NCI-H524 (cell line): ENCODE measurements around the gene DNAJB12.
"Not testable (repeated sequence)": the region's sequence is repeated elsewhere in the genome, so short reads cannot be mapped to it uniquely, and the experiment has no call there.

ENCODE experiments used
- DNase-seq, 2 experiments: peaks; one replicate each; lab custom pipeline; 2025; lab: John Stamatoyannopoulos, UW

DNAJB12 gene

DNA sequence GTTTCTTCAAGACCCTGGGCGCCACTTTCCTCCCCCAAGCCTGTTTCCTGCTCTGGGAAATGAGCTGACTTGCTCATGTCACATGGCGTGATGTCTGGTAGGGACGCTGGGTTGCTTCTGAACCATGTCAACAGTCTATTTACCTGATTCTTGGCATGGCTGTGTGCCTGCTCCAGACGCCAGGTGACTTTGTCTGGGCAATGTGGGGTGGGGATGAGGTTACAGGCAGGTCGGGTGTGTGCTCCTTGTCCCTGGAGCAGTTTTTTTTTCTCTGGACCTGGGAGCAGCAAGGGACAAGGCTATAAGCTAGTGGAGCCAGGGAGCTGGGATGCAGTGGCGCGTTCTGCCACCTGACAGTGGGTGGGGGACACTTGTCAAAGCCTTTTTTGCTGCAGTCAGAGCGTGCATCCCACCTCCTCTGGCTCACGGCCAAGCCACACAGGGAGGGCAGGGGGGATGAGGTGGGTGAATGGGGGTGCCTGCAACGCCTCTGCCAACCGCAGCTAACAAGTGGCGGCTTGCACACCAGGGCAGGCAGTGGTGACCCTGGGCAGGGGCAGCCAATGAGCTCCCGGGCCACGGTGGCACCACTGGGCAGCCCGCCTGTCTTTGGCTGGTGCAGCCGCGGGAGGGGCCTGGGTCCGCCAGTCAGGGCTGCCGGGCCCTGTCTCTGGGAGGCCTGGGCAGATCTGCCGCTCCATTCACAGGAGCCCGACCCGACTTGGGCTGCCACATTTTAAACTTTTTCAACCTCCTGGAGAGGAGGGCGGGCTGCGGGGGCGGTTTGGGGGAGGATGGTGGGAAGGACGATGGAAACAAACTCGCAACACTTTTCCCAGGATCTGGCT, 22.9 kb downstream of the DNAJB12 start:
- peak; percentile 79 to 93 for DNase-seq

DNA sequence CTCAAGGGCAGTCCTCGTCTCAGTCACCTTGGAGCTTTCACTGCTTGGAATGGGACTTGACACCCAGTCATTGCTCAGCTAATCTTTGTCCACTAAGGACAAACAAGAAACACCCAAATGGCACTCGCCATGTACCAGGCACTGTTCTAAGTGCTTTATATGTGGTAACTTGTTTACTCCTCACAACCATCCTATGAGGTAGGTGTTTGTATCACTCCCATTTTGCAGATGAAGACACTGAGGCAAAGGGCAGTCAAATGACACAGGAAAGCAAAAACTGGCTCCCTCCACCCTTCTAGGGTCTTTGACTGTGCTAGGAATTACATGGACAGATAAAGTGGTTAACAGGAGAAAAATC, 24.7 kb downstream of the DNAJB12 start:
- no peak for DNase-seq

DNA sequence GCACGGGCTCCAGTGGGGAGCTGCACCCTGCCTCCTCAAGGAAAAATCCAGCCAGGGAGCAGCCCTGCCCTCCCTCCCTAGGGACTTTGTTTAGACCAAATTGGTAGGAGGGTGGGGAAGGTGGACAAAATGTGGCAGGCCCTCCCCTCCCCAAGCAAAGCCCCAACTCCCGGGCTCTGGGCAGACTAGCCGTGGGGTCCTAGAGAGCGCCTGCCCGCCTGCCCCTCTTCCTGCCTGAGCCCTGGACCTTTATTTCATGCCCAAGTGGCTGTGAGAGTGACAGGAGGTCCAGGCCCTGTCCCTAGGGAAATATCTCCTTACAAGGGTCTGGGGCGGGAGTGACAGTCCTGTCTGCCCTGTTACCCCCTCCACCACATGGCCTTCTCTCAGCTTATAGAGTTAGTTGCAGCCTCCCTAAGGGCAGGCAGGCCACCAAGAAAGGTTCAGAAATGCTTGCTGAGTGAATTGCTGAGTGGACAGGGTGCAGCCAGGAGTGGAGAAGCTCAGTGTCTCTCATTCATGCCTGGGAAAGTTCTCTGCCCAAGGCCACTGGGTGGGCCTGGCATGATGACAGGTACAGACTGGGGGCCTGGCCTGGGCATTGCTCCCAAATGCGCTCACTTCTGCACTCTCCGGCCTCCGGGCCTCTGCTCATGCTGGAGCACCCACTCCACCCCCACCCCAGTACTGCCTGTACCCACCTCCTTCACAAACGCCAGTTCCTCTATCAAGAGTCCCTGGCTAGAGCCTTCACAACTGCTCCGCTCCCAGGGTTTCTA, 25.2 kb downstream of the DNAJB12 start:
- peak; percentile 59 to 82 for DNase-seq

DNA sequence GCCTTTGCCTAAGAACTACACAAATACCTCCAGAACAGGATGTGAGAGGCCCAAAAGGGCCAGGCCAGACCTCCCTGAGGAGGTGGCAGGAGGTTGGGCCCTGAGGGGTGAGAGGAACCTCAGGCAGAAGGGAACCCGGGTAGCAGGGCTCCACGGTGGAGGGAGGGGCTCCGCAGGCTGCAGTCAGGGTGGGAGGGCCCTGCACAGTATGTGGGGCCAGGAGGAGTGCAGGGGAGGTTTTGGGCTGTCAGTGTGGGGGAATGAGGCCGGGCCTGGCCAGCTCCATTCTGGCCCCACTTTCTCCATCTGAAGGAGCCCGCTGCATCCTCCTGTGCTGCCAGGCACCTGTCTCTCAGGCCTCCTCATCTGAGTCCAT, 25.9 kb downstream of the DNAJB12 start:
- no peak for DNase-seq

DNA sequence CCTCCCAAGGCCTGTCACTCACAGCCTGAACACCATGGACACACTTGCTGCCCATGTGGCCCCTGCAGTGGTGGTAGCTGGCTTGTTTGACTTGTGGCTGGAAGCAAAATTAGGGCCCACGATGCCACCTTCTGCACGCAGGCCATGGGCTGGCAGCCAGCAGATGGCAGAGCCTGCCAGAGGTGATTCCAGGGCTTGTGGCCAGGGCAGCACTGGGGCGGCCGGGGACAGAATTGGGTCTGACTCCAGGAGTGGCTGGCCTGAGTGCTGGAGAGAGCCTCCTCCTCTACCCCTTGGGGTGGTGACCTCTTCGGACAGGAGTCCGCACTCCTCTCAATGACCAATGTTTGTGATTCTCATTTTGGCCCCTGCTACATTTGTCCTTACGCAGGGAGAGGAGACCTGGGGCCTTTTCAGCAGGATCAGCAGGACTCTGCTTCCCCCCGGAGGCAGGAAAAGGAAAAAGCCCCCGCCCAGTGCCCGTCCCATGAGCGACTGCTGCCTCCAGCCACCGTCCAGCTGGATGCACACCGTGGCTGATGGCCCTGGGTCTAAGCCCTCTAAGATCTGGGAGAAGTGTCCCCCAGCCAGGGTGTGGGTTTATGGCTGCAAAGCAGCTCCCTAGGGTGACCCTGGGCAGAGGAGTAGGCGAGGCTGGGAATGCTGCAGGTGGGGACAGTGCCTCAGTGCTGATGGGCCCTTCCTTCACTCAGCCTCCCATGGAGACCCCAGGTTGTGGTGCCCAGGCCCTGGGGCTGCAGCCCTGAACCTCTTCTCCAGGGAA, 26.5 kb downstream of the DNAJB12 start:
- DNase-seq = peak; percentile 20 to 61

DNA sequence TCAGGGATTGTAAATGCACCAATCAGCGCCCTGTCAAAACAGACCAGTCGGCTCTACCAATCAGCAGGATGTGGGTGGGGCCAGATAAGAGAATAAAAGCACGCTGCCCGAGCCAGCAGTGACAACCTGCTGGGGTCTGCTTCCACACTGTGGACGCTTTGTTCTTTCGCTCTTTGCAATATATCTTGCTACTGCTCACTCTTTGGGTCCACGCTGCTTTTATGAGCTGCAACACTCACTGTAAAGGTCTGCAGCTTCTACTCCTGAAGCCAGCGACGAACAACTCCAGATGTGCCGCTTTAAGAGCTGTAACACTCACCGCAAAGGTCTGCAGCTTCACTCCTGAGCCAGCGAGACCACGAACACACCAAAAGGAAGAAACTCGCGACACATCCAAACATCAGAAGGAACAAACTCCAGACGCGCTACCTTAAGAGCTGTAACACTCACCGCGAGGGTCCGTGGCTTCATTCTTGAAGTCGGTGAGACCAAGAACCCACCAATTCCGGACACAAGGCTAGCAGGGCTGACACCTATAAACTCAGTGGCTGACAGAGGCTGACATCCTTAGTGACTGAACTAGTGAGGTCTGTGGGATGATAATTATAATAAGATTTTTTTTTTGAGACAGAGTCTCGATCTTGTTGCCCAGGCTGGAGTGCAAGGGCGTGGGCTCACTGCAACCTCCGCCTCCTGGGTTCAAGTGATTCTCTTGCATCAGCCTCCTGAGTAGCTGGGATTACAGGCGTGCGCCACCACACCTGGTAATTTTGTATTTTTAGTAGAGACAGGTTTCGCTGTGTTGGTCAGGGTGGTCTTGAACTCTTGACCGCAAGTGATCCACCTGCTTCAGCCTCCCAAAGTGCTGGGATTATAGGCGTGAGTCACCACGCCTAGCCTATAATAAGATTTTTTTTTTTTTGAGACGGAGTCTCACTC, 27.8 kb downstream of the DNAJB12 start:
- not testable (repeated sequence) for DNase-seq

DNA sequence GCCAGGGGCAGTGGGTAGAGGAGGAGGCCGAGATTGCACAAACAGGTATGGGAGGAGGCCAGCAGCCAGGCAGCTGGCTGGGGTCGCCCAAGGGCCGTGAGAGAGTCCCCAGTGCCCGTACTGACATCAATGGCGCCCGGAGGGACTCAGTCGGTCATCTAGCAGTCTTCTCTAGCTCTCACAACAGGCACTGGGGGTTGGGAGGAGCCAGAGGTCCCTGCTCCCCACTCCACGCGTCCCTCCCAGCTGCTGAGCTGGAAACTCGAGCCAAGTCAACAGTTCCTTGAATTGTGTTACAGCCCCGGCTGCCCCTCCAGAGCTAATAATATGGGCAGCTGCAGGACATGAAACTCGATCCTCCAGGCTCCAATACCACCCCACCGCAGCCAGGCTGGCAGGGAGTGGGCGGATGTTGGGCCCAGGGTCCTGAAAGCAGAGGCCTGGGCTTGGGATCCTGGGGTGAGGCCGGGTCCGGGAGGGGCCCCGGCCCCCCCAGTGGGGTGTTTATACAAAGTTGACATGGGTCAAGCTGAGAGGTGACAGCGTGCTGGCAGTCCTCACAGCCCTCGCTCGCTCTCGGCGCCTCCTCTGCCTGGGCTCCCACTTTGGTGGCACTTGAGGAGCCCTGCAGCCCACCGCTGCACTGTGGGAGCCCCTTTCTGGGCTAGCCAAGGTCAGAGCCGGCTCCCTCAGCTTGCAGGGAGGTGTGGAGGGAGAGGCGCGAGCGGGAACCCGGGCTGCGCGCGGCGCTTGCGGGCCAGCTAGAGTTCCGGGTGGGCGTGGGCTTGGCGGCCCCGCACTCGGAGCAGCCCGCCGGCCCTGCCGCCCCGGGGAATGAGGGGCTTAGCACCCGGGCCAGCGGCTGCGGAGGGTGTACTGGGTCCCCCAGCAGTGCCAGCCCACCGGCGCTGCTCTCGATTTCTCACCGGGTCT, 29.2 kb downstream of the DNAJB12 start:
- peak; percentile 85 to 87 for DNase-seq

DNA sequence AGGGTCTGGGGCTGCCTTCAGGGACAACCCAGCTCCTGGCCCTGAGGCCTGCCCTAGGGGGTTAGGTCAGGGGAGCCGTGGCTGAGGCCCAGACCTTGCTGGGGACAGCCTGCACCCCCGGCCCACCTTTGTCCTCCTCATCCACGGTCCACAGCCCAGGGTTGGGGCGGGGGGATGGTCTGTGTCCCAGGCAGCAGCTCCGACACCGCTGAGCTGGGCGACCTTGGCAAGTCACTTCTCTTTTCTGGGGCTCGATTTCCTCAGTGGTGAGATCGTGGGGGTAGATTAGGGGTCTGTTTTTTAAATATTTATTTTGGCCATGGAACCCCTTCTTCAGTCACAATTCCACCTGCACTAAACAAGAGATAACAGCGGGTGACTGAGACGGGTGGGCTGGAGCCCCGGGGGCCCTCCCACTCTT, 30.9 kb downstream of the DNAJB12 start:
- no peak for DNase-seq

DNA sequence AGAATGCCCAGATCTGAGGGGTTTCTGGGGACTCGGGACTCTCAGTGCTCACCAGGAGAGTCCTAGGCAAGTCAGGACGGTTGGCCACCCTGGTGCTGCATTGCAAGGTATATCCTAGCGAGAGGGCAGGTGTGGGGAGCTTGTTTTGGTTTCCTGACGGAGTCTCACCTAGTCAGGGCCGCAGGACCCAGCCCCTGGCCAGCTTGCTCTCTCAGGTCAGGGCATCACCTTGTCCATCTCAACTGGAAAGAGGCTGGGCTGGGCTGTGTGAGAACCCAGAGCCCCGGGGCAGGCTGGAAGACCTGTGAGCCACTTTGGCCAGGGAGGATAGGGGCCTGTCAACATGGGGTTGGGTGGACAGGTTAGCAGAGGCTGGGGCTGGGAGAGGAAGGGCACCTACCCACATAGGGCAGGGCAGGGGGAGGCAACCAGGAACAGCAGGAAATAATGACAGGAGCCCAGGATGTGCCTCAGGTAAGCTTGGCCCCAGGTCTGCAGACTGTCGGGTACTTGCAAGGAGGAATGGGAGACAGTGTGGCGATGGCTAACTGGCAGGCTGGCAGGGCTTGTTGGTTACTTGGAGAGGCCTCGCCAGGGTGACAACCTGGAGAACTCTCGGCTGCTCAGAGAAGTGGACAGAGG, 31.5 kb downstream of the DNAJB12 start:
- no peak for DNase-seq

DNA sequence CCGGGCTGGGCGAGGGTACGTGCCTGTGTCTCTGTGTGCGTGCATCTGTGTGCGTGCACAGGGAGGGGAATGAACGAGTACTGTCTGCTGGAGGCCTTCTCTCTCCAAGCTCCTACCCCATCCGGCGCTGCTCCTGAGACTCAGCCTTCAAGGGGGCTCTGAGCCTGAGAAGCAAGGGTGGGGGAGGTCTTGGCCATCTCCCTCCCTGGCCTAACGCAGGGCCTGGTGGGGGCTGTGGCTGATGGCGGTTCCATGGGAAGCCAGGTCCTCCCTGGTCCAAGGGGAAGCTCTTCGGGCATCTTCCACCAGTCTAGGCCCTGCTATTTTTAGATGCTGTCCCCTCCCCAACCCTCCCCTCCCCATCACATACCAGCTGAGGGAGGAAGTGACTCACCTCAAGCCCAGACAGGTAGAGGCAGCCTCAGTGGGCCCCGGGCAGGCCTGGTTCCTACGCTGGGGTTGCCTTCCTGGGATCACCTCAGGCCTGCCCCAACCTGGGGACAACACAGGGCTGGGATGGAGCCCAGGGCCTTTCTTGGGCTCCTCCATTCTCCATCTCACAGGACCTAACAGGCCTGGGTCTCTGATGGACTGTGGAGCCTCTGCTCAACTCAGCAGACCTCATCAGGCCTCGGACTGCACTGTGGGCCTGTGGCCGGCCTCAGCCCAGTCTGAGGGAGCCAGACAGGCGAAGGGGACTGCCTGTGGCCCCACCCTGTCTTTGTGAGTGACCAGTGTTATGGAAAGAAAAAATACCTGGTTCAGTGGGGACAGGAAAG, 32.2 kb downstream of the DNAJB12 start:
- DNase-seq = no peak

DNA sequence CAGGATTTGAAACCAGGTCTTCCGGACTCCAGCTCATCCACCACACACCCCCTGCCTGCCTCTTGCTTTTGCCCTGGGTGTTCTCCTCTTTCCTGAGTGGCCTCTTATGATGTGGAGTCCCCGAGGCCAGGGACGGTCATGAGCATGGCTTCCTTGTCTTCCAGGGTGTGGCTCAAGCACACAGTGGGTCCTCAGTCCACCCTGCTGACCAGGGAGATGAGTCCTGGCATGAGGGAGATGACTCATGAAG, 32.8 kb downstream of the DNAJB12 start:
- DNase-seq = no peak

DNA sequence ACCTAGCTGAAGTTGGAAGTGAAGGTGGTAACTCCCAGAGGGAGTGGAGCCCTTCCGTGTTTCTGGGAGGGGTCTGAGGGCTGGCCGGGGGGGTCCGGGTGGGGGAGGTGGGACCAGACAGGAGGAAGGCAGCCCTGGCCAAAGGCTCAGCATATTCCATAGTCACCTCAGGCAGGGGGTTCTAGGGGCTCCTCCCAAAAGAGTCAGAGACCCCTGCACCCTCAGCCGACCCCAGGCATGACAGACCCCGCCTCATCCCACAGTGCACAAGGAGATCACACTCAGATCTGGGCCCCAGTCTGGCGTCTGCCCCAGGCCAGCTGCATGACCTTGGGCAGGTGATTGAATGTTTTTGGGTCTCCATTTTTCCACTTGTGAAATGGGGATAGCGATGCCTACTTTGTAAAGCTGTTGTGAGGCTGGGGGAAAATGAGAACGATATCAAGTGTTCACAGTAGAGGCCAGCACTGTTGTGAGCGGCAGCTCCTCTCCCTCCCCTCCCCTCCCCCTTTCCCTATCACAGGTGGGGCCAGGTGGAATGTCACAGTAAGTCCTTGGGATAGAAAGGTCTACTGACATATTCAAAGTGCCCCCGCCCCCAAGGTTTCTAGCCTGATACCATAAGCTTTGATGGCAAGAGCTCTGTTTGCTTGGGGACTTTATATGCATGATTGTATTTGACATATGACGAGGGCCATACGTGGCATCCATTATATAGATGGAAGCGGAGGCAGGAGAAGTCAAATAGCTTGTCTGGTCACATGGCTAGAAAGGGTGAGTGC, 33.3 kb downstream of the DNAJB12 start:
- no peak for DNase-seq

DNA sequence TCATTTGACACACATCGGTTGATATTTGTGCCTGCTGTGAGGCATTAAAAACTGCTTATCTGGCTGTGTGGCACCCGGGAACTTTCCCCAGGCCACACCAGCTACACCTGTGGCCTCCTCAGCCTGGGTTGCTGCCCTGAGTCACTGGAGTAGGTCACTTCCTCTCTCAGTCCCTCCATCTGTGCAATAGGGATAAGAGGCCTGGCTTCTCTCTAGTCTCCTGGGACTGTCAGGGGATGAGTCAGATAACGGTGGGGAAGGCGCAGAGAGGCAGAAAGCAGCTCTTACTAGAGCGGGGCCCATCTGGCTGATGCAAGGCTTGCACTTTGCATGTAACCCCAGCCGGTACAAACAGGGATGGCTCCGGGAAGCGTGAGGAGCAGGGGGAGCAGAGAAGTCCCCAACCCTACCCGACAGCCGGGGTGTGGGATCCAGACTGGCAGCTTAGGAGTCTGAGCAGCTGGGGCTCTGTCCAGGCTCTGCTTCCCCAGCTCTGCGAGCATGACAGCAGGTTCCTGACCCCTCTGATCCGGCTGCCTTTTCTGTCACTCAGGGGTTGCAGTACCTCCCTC, 34.0 kb downstream of the DNAJB12 start:
- peak; percentile 86 to 93 for DNase-seq

DNA sequence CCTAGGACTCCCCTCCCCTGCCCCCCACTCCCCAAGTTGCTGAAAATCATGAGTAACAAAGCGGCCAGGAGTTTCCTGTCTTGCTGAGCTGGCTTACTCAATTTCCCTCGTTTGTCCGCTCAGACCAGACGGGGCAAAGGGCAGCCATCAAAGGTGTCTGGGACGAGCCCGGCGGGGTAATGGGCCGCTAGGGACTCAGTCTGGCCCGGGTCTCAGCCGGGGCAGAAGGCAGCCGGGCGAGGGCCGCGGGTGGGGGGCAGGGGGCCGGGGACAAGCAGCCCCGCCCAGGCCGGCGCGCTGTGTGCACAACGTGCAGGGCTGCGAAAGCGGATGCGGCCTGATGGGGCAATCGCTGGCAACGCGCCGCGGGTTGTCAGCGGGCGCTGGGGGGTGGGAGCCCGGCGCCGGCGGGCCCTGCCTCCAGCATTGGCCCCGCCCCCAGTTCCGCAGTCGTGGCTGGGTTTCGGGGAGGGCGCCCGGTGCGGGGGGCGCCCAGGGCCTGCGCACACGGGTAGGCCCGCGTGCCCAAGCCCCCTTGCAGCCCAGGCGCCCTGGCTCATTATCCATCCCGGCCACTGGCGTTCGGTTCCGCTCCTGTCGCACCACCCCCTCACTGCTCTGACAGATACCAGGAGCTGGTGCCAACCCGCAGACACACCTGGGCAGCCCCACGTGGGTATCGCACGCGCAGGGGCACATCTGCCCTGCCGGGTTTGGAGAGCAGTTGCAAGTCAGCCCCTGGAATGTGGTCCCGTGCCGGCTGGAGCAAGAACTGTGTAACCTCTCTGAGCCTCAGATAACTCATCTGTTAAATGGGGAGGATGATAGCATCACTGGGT, 35.1 kb downstream of the DNAJB12 start:
- peak in 1 of 2 experiments; percentile 61 for DNase-seq

DNA sequence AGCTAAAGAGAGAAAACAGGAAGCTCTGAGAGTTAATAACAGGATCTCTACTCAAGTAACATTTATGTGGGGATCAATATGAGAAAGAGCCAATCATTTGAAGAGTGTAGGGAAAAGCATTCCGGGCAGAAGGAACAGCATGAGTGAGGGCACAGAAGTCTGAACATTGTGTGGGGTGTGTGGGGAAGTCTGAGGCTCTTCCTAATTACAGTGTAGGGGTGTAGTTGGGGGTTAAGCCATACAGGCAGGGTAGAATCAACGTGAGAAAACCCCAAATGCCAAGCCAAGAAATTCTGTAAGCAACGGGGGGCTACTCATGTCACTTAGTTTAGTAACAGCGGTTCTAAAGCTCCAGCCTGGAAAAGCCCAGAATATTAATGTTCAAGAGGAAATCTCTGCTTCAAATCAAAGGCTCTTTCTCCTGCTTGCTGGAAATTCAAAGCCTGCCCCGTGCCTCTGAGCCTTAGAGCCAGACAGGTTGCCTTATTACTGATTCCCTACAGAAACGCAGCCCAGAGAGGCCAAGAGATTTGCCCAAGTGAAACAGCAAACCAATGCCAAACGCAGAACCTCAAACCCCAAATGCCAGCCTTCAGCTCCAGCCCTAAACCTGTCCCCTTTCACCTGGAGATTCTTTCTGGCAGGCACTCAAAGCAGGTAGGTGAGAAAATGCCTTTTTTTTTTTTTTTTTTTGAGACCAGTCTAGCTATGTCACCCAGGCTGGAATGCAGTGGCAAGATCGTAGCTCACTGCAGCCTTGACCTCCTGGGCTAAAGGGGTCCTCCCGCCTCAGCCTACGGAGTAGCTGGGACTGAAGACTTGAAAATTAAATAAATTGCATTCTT, 36.1 kb downstream of the DNAJB12 start:
- DNase-seq = no peak

DNA sequence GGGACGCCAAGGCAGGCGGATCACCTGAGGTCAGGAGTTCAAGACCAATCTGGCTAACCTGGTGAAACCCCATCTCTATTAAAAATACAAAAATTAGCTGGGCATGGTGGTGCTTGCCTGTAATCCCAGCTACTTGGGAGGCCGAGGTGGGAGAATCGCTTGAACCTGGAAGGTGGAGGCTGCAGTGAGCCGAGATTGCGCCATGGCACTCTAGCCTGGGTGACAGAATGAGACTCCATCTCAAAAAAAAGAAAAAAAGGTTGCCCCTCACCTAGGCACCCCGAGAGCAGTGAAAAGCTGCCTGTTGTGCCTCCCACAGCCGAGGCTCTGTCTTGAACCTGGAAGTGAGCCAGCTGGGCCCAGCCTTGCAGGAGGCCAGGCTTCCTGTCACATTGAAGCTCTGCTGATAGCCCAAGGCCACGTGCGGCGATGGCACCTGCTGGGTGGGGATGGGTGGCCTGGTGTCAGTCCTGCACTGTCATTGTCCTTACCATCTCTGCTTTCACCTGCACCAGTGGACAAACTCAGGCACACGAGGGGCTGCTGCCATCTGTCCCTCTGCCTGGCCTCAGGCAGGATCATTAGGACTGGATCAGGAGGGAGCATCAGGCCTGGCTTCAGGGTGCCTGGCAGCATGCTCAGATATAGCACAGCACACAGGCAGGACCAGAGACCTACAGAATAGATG, 37.8 kb downstream of the DNAJB12 start:
- DNase-seq = peak in 1 of 2 experiments; percentile 38
